ENCODE data around the gene ELFN1.
"Not testable (repeated sequence)": the region's sequence is repeated elsewhere in the genome, so short reads cannot be mapped to it uniquely, and the experiment has no call there.

ELFN1 gene

GRCh38 chr7:1712907-1713501 is 42.9 kb downstream of the ELFN1 start:
- DNase-seq: no peak

DNA sequence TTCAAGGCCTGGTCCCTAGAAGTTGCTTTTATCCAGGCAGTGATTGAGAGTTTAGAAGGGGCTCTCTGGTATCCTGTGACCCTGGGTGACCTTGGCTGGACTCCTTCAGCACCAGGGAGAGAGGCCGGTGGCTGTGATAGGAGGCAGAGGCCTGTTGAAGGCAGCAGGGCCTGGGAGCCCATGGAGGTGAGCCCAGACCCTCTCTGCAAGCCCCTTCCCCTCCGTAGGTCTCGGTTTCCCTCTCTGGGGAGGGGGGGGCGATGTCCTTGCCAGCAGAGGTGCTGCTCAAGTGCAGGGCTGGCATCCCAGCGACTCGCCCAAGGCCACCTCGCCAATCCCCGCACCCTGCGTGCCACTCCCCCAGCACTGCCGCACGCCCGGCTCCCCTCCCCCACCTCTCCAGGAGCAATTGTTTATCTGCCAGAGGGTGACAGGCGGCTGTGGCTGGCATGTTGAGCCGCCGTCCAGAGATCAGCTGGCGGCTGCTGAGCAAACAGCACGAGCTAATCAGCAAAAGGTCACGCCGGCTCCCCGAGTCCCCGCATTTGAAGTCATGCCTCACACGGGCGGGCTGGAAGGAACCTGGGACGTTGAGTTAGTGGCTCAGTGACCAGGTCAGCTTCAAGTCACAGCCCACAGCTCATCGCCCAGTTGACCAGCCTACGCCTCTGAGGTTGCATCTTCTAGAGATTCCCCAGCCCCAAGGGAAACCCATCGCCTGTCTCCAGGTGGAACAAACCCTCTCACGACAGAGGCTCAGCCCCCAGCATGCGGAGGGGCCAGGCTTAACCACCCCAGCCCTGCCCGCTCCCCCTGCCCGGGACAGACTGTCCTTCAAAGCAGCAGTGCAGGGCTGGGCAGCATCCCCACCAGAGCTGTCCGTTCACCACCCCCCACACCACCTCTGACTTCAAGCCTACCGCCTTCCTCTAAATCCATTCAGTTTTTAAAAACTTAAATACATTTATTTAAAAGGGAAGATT is 43.7 kb downstream of the ELFN1 start:
- no peak for DNase-seq

- DNase-seq: no peak
Measured at GRCh38 chr7:1714583-1715330, 44.7 kb downstream of the ELFN1 start.

GRCh38 chr7:1715331-1715625 is 45.2 kb downstream of the ELFN1 start:
- no peak for DNase-seq

DNA sequence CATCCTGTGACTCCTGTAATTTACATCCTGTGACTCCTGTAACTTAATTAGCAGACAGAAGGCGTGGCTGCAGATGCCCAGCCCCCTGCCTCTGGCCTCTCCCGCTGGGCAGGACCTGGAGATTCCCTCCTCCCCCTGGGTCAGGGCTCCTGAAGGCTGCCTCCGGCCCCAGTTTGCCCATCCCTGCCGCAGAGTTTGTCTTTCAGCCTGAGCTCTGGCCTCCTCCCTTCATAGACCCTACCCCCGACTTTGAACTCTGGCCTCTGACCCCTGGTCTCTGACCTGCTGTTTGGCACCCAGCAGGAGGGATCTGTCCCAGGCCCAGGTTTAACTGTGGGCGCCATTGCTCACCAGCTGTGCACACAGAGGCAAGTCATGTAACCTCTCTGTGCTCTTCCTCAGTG is 45.6 kb downstream of the ELFN1 start:
- no peak for DNase-seq

GRCh38 chr7:1716263-1717094 is 46.4 kb downstream of the ELFN1 start:
- DNase-seq: no peak

DNA sequence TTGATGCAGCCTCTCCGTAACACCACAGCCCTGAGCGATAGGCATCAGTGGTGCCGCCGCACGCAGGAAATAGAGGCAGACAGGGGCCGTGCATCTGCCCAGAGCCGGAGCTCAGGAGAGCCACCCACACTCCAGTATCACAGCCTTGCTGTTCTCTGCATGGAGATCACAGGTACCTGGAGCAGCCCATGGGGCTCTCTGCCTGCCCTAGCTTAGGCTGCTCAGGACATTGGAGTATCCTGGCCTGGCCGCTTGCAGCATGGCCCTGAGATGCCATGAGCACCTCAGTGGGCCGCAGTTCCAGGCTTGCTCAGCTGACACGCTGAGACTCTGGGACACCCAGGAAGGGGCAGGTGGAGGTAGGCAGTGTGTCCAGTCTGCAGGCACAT is 47.0 kb downstream of the ELFN1 start:
- DNase-seq: no peak

- DNase-seq: no peak
Measured at GRCh38 chr7:1717903-1718676, 48.0 kb downstream of the ELFN1 start.

GRCh38 chr7:1718850-1719249 is 48.8 kb downstream of the ELFN1 start:
- not testable (repeated sequence) for DNase-seq

- DNase-seq: not testable (repeated sequence)
Measured at GRCh38 chr7:1719256-1719655, 49.2 kb downstream of the ELFN1 start.

DNA sequence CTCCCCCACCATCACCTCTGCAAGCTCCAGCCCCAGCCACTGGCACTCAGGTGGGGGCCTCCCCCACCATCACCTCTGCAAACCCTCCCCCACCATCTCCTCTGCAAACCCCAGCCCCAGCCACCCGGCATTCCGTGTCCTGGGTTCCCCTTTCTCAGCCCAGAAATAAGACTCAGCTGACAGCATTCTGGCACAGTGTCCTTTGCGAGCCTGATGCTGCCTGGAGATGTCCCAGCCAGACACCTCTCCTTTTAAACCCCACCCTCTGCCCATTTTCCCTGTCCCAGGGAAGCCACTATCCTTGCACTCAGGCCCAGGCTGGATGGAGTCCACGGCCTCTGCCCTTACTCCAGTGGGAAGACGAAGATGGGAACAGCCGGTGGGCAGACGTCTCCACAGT is 49.8 kb downstream of the ELFN1 start:
- no peak for DNase-seq

DNA sequence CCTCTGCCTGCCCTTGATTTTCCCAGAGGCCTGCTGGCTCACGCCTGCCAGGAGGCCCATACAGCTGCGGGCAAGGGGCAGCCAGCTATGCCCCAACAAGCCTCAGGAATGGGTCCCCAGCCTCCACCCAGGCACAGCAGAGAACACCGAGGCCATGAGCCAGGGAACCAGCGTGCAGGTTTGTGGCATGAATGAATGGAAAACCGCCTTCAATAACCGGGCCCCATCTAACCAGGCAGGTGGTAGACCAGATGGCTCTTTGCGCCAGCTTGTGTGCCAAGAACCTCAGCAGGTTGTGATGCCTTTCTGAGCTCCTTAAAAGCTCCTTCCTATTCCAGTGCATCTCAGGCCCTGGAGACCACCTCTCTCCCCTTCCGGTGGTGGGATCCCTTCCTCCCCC is 50.2 kb downstream of the ELFN1 start:
- DNase-seq: no peak

GRCh38 chr7:1721047-1721690 is 51.1 kb downstream of the ELFN1 start:
- DNase-seq: no peak

DNA sequence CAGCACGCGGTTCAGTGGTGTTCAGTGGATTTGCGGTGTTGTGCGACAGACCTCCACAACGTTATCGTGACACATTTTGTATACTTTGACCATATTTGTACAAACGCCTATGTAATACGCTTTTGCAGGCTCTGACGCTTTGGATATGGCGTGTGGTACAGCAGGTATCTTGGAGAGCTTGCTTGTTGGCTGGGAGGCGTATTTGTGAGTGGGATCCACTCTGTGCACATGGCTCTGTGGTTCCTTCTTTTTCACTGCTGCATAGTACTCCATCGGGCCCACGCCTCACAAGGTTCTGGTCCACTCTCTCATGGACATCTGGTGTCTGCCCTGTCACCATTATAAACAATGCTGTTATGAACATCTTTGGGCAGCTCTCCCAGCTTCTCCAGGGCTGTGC is 53.2 kb downstream of the ELFN1 start:
- DNase-seq: no peak

- no peak for DNase-seq
Measured at GRCh38 chr7:1724118-1724910, 54.2 kb downstream of the ELFN1 start.

- no peak for DNase-seq
Measured at GRCh38 chr7:1725199-1725690, 55.2 kb downstream of the ELFN1 start.

DNA sequence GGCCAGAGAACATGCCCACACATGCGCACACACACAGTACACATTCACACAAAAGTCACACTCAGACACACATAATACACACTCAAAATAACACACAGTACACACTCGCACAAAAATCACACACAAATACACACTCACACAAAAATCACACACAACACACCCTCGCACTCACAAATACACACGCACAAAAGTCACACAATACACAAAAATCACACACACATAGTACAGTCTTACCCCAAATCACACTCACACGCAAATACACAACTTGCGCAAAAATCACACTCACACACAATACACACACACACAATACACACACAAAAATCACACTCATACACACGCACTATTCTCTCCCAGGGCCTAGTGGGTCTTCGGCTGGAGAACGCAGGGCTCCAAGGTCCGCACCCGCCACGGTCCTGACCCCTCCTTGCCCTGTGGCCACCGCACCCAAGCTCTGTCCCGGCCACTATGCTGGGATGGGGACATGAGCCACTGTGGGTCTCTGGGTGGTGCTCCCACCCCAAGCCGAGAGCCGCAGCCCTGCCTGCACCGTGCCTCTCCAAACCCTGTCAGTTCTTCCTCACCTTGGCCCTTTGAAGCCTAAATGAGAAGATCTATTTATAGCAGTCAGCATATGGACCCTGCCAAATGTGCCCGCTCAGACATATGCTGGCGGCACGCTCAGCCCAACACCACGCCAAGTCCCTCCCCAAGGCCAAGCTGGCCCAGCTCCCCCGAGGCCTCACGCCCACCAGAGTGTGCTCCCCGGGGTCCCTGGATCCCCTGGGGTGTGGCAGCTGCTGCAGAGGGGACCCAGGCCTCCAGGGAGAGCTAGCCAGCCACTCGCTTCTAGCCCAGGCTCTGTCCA is 55.9 kb downstream of the ELFN1 start:
- DNase-seq: no peak

DNA sequence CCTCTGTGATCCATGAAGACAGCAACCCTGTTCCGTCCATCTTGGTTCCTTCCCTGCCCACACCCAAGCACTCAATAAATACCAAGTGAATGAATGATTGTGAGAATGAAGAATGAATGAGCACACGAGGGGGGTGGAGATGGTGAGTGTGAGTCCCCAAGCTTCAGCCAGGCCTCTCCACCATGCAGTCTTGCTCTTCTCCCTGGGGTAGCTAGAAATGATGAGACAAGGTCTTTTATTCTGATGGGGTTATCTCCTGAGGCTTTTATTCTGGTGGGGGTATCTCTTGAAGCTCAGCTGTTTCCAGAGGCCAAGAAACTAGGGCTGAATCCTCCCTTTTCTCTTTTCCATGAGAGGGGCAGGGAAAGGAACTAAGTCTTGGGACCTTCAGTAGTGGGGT is 57.0 kb downstream of the ELFN1 start:
- DNase-seq: no peak

DNA sequence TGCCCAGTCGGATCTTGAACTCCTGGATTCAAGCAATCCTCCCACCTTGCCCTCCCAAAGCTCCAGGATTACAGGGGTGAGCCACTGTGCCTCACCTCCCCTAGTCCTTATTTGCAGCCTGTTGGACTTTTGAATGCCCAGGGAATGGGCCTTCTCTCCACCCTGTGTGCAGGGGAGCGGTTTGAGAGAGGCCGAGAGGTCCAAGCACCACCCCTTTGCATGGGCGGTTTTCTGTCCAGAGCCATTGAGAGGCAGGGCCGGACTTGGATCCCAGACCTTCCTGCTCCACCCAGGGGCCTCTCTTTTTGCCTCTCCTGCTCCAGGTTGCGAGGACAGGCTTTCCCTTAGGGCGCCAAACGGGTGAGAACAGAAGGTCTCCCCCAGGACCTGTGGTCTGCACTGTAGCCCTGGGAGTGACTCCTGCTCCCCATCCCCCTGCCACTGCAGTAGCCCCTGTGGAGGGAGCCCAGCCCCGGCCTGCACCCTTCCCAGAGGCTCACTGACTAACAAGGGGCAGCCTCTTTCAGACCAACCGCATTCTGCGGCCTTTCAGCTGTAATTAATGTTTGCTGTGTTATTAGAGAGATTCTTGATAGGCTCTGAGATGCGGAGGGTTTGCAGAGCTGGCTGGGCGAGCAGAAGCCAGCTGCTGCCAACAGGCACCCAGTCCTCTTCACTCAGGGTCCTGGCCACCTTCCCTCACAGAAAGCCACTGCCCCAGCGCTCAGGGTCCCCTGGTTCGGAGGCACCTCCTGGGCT is 57.9 kb downstream of the ELFN1 start:
- no peak for DNase-seq
